ENCODE results near the gene OSBPL10. TPM values are rescaled to one million over a fixed set of nuclear protein-coding genes. Genes with fewer than 3 reads are reported as not detected.

OSBPL10 gene
- total RNA-seq, 1 donor from 2014 or later, result 6.4 TPM

- H3K4me1 ChIP-seq, result no peaks in the 10 kb centered on the region
- no peaks in the 10 kb centered on the region for H3K27me3 ChIP-seq (ENCODE audit: low read depth)
- no peak overlapping the region for H3K27ac ChIP-seq (replicated peaks)
- intact Hi-C loops (cut with micrococcal nuclease), result no loop called here
- TF ChIP-seq, protein P1, sequence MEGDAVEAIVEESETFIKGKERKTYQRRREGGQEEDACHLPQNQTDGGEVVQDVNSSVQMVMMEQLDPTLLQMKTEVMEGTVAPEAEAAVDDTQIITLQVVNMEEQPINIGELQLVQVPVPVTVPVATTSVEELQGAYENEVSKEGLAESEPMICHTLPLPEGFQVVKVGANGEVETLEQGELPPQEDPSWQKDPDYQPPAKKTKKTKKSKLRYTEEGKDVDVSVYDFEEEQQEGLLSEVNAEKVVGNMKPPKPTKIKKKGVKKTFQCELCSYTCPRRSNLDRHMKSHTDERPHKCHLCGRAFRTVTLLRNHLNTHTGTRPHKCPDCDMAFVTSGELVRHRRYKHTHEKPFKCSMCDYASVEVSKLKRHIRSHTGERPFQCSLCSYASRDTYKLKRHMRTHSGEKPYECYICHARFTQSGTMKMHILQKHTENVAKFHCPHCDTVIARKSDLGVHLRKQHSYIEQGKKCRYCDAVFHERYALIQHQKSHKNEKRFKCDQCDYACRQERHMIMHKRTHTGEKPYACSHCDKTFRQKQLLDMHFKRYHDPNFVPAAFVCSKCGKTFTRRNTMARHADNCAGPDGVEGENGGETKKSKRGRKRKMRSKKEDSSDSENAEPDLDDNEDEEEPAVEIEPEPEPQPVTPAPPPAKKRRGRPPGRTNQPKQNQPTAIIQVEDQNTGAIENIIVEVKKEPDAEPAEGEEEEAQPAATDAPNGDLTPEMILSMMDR (IDR thresholded peaks at IDR 0.05; ENCODE audit: borderline replicate concordance), result no peak
- no peaks in the 10 kb centered on the region for H3K9me3 ChIP-seq (replicated peaks)
- no peak overlapping the region for H3K4me3 ChIP-seq
- H3K36me3 ChIP-seq, result no peaks in the 10 kb centered on the region
- no peak for DNase-seq
These were observed 170.1 kb downstream of the OSBPL10 start for GRCh38 chr3:31810991-31811433.

DNA sequence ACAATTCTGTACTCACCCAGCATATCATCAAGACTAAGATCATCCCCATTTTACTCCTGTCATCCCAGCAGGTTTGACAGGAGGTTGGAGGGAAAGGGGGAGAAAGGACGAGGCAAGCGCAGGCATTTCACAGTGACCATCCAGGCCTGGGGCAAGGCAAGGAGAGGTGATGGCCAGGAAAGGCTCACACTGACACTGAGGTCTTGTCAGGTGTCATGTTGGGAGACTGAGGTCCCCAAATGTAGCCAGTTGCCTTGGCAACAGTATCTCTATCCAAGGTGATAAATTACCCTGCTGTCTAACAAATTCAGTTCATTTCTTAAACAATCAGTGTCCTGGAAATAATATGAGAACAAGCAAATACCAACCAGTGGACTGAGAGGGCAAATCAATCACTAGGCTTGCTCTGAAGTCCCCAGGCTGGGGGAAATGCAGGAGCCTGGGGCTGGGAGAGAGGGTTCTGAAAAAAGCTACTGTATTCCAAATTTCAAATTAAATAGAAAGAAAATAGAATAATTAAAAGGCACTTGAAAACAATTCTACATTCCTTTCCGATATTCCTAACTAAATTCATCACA, 172.8 kb downstream of the OSBPL10 start:
- H3K36me3 ChIP-seq, result no peaks in the 10 kb centered on the region
- no peaks in the 10 kb centered on the region for H3K27me3 ChIP-seq (ENCODE audit: low read depth)
- TF ChIP-seq, protein P1 (IDR thresholded peaks at IDR 0.05; ENCODE audit: borderline replicate concordance), result no peak
- H3K4me1 ChIP-seq, result no peaks in the 10 kb centered on the region
- H3K4me3 ChIP-seq, result no peak overlapping the region
- H3K27ac ChIP-seq (replicated peaks), result no peak overlapping the region
- intact Hi-C loops (cut with micrococcal nuclease), result no loop called here
- DNase-seq, result no peak
- no peaks in the 10 kb centered on the region for H3K9me3 ChIP-seq (replicated peaks)

DNA sequence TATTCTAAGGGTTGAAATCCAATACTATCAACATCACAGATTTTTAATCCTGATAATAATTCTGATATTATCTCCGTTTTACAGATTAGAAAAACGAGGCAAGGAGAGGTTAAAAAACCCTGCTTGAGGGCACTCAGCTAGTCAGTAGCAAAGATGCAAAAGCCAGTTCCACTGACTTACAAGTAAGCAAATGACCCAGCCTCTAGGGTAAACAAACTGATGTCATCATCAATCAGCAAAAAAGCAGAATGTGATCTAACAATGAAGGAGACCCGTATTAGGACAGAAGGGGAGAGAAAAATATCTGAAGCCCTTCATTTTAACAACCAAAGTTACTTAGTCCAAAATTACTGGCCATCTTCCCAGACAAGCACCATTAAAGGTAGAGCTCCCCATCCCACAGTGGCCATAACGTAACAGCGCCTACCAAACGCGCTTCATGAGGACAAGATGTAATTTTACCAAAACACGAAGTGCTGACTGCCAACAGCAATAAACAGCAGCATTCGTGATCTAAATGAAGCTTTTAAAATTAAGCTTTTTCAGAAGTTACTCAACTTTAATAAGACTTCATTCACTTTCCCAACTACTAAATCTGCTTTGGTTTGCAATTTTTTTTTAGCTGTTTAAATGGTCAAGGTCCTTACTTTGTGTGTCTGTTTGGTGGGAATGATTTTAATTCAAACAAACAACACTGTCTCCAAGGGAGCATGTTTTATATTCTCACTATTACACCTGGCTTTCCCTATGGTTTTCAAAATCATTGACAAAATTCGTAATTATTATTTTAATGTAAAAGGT, 176.6 kb downstream of the OSBPL10 start:
- no peaks in the 10 kb centered on the region for H3K36me3 ChIP-seq
- no peaks in the 10 kb centered on the region for H3K9me3 ChIP-seq (replicated peaks)
- no peaks in the 10 kb centered on the region for H3K27me3 ChIP-seq (ENCODE audit: low read depth)
- intact Hi-C loops (cut with micrococcal nuclease), result no loop called here
- H3K4me3 ChIP-seq, result no peak overlapping the region
- no peaks in the 10 kb centered on the region for H3K4me1 ChIP-seq
- H3K27ac ChIP-seq (replicated peaks), result no peak overlapping the region
- no peak for DNase-seq
- TF ChIP-seq, protein P1 (IDR thresholded peaks at IDR 0.05; ENCODE audit: borderline replicate concordance), result no peak

DNA sequence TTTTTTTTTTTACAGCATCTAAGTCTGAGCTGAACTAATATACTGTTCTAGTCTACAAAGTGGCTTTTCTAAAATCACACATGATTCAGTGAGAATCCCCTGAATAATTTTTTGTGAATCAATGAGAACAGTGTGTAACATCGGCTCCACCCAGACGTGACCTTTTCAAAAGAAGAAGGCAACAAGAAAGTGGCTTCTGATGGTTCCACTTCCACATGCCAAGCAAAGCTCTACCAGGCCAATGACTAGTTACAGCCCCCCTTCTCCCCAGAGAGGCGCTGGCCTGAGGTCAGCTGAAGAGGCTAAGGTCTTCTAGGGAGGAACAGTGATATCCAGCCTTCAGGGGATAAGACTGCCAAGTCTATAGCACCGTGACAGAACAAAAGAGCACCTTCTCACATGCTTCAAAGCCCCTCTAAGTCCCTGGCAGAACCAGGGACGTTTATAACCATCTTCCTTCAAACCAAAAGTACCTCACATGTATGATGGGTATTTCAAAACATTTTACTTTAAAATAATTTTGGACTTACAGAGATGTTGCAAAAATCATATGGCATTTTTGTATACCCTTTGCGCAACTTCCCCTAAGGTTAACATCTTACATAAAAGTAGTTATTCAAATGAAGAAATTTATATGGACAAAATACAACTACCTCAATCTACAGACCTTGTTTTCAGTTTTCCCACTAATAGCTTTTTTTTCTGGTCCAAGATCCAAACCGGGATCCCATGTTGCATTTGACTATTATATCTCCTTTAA, 177.9 kb downstream of the OSBPL10 start:
- Histone ChIP-seq H3K4me3 (no peak overlapping the region), H3K36me3 (no peaks in the 10 kb centered on the region), H3K27ac (replicated peaks) (no peak overlapping the region), H3K27me3 (ENCODE audit: low read depth) (no peaks in the 10 kb centered on the region), H3K9me3 (replicated peaks) (no peaks in the 10 kb centered on the region), H3K4me1 (no peaks in the 10 kb centered on the region)
- intact Hi-C loops (cut with micrococcal nuclease), result no loop called here
- no peak for DNase-seq
- TF ChIP-seq, protein P1 (IDR thresholded peaks at IDR 0.05; ENCODE audit: borderline replicate concordance), result no peak

DNA sequence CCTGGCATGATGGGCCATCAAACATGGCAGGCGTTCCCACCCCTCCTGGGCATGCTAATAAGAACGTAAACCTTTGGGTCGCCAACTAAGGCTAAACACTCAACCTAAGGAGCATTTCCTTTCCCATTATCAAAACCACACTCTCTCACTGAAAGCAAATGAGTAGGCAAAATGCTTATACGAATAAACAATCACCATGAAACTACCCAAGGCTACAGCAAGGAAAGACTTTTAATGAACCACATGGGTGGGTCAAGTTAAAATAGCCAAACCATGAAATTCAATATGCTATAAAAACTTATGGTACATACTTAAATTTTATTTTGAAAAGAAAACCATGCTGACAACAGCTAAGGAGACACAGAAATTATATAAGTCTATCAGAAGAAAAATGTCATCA, 180.6 kb downstream of the OSBPL10 start:
- intact Hi-C loops (cut with micrococcal nuclease), result no loop called here
- H3K36me3 ChIP-seq, result no peaks in the 10 kb centered on the region
- H3K27ac ChIP-seq (replicated peaks), result no peak overlapping the region
- no peaks in the 10 kb centered on the region for H3K9me3 ChIP-seq (replicated peaks)
- no peaks in the 10 kb centered on the region for H3K4me1 ChIP-seq
- TF ChIP-seq, protein P1 (IDR thresholded peaks at IDR 0.05; ENCODE audit: borderline replicate concordance), result no peak
- DNase-seq, result no peak
- no peaks in the 10 kb centered on the region for H3K27me3 ChIP-seq (ENCODE audit: low read depth)
- no peak overlapping the region for H3K4me3 ChIP-seq

All from left ventricle myocardium inferior (tissue), 1 donor.